ENCODE data around the gene ABCA1.
"Not testable (repeated sequence)": the region's sequence is repeated elsewhere in the genome, so short reads cannot be mapped to it uniquely, and the experiment has no call there.

Gene ABCA1

DNA sequence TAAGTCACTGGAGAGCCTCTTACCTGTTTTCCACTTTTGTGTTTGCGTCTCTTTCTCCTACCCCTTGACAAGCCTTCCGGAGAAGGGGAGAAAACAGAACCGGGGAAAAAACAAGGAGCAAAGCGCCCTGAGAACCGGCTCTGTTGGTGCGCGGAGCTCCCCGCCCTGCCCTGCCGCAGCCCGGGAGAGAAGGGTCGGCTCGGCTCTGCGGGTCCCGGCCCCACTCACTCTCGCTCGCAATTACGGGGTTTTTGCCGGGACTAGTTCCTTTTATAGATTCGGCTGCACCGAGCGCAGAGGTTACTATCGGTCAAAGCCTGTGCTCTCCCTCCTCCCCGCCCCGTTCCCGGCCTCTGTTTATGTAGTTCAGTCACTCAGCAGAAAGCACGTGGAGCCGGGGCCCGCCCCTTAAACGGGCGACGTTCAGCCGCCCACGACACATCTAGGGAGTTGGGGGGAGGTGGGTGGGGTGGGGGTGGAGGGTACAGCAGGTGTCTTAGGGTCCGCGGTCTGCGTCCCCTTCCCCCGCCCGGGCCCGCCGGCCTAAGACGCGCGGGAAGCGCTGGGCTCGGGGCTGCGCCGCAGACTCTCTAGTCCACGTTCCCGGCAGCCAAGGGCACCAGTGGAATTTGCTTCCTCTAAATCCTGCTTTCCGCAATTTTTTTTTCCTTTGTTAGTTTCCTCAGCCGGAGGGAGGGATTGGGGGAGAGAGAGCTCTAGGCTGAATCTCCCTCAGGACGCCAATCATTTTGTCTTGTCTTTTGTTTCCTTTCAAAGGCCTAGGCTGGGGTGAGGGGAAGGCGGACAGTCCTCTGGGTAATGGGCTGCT is at the start of gene ABCA1:
ABCA1 (minus strand) TSS at position 244 of the 829 bp plus-strand sequence. CDS start 24,476 bp downstream, outside the sequence.
- DNase-seq (ENCODE audit: low spot score) = peak; percentile 42

GRCh38 chr9:104977580-104977979 is 49.6 kb upstream of the ABCA1 start:
- DNase-seq (ENCODE audit: low spot score) (no peak), FAIRE-seq (no peak)

More for the DNA sequence above, at the start of gene ABCA1:
- FAIRE-seq = no peak

GRCh38 chr9:104977168-104977567 is 49.2 kb upstream of the ABCA1 start:
- DNase-seq (ENCODE audit: low spot score) (no peak), FAIRE-seq (no peak)

GRCh38 chr9:104975966-104976595 is 48.1 kb upstream of the ABCA1 start:
- not testable (repeated sequence) for DNase-seq (ENCODE audit: low spot score)

GRCh38 chr9:104974053-104974962 is 46.4 kb upstream of the ABCA1 start:
- no peak for FAIRE-seq
- no peak for DNase-seq (ENCODE audit: low spot score)

More at GRCh38 chr9:104975966-104976595, 48.1 kb upstream of the ABCA1 start:
- not testable (repeated sequence) for FAIRE-seq

DNA sequence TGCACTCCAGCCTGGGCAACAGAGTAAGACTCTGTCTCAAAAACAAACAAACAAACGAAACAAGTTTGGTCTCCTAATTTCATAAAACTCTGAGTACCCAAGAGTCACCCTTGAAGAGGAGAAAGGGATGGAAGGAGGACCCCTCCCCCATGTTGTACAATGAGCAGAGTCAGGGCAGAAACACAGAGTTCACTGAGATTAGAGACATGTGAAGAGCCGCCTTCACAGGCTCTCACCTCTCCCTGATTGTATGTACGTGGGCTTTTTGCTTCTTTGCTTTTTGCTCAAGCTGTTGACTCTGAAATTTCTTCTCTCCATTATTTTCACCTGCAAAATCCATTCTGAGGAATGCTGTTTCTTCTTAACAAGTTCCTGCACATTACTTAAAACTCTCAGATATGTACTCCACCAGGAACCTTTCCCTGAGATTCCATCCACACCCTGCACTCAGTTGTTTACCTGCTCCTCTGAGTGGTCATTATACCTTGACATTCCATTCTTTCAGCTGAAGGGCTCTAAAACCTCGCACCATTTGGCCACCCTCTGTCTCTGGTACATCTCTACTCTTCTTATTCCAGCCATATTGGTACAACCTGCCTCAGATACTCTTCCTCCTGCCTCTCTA is 44.4 kb upstream of the ABCA1 start:
- no peak for FAIRE-seq
- DNase-seq (ENCODE audit: low spot score) = no peak

- DNase-seq (ENCODE audit: low spot score) (no peak), FAIRE-seq (no peak)
These were observed 43.6 kb upstream of the ABCA1 start for GRCh38 chr9:104971511-104971910.

- FAIRE-seq = no peak
These were observed 42.5 kb upstream of the ABCA1 start for GRCh38 chr9:104970271-104970987.

GRCh38 chr9:104969116-104969515 is 41.2 kb upstream of the ABCA1 start:
- DNase-seq (ENCODE audit: low spot score) (no peak), FAIRE-seq (no peak)

More at GRCh38 chr9:104970271-104970987, 42.5 kb upstream of the ABCA1 start:
- no peak for DNase-seq (ENCODE audit: low spot score)

DNA sequence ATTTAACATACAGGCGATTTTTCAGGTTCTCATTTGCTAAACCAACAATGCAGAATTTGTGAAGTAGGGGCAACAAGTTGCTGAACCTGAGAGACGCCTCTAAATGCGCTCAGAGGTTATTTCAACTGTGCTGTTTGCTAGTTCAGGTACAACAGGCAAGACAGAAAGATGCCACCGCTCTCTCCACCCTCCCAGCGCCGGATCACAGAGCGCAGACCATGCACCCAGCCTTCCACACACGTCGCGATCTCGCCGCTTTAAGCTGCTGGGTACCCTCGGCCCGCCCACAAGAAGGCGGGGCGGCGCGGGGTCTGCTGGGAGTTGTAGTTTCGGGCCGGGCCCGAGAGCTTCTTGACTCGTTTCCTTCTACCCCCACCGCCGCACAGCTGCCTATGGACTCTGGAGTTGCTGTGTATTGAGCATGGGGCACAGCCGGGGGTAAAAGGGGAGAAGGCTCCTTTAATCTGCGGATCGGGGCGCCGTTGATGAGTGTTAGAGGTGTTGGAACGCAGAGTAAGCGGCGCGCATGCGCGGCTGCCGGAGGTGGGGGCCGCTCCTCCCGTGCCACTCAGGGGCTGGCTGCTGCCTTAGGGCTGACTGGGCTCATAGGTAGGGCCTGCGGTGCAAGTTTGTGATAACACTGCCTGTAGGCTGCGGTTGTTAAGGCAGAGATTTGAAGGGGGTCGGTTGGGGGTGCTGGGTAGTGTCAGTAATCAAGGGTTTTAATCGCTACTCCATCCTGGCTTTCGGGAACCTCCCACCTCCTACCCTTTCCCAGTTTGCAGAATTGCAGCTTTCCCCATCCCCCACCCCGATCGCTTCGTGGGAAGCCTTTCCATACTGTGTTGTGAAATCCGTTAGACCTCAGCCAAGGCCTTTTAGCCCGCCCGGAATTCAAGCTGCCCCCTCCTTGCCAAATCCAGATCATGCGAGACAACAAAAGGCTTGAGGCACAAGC is 40.3 kb upstream of the ABCA1 start:
- peak; percentile 46 for FAIRE-seq

DNA sequence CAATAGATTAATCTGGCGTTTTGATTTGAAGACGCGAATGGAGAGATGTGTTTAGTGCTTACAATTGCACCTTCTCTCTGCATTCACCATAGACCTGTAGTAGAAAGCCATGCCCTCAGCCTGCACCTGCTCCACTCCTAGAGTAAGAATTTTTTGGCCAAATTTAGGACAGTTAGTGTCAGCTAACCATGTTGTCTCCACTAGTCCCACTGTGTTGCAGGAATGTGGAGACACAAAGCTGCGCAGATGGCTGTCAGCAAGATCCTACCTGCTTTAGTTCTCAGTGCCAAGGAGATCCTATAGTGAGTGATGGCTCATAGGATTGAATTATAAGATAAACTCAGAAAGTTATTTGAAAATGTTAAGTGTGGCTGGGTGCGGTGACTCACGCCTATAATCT is 35.1 kb upstream of the ABCA1 start:
- FAIRE-seq = no peak
- DNase-seq (ENCODE audit: low spot score) = no peak

More for the DNA sequence above, 40.3 kb upstream of the ABCA1 start:
- DNase-seq (ENCODE audit: low spot score) = peak; percentile 93

- FAIRE-seq (no peak), DNase-seq (ENCODE audit: low spot score) (no peak)
These were observed 33.9 kb upstream of the ABCA1 start for GRCh38 chr9:104961701-104962359.

- peak; percentile 56 for DNase-seq (ENCODE audit: low spot score)
- FAIRE-seq = no peak
These were observed 33.3 kb upstream of the ABCA1 start for GRCh38 chr9:104961238-104961637.

DNA sequence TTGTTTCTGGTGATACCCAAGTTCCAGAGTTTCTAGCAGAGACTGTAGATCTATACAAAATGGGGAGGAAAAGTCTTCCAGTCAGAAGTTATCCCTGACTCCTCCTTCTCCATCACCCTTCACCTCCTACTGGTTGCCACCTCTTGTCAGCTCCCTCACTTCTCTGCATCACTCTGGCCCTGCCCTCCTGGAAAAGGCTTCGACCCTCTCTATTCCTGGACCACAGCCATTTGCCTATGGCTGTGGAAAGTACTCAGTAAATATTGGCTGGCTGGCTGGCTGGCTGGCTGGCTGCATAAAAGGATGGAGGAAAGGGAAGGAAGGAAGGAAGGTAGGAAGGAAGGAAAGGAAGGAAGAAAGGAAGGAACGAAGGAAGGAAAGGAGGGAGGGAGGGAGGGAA is 32.7 kb upstream of the ABCA1 start:
- FAIRE-seq (no peak), DNase-seq (ENCODE audit: low spot score) (no peak)

- DNase-seq (ENCODE audit: low spot score) (no peak), FAIRE-seq (no peak)
These were observed 30.8 kb upstream of the ABCA1 start for GRCh38 chr9:104958751-104959150.

GRCh38 chr9:104958006-104958405 is 30.1 kb upstream of the ABCA1 start:
- not testable (repeated sequence) for DNase-seq (ENCODE audit: low spot score); FAIRE-seq

DNA sequence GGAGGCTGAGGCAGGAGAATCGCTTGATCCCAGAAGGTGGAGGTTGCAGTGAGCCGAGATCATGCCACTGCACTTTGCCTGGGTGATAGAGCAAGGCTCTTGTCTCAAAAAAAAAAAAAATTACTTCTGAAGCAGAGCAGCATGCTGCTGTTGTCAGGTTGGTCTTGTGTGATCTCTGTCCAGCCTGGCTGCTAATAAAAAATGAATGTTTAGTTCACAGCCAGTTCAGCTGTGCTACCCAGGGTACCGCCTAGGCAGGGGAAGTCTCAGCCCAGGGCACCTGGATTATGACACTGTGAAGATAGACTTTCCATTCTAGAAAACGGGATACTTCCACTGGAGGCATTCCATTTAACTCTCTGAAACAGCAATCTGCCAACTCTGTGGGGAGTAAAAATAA is 23.5 kb upstream of the ABCA1 start:
- DNase-seq (ENCODE audit: low spot score) (no peak), FAIRE-seq (no peak)

DNA sequence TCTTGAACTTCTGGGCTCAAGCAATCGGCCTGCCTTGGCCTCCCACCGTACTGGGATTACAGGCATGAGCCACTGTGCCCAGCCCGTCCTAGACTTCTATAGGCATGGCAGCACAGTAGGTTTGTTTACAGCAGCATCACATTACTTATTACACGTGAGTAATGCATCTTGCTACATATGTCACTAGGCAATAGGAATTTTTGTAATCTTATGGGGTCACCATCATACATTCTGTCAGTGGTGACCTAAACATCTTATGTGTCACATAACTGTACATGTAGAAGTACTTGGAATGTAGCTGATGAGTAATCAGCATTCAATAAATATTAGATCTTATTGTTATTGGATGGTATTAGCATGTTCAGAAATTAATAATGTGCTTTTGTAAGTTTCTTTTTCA is 22.9 kb upstream of the ABCA1 start:
- FAIRE-seq = no peak
- DNase-seq (ENCODE audit: low spot score) = no peak

DNA sequence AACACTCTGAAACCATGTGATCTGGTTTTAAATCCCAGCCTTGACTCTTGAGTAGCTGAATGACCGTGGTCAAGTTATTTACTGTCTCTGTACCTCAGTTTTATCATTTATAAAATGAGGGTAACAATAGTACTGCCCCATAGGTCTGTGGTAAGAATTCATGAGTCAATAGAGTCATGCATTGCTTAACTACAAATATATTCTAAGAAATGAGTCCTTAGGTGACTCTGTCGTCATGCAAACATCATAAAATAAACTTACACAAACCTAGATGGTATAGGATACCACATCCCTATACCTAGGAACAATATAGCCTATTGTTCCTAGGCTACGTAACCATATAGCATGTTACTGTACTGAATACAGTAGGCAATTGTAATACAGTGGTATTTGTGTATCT is 20.3 kb upstream of the ABCA1 start:
- DNase-seq (ENCODE audit: low spot score) (no peak), FAIRE-seq (no peak)
